ENCODE measurements around the gene OR2D3.
"Not testable (repeated sequence)": the region's sequence is repeated elsewhere in the genome, so short reads cannot be mapped to it uniquely, and the experiment has no call there.

The OR2D3 gene

DNA sequence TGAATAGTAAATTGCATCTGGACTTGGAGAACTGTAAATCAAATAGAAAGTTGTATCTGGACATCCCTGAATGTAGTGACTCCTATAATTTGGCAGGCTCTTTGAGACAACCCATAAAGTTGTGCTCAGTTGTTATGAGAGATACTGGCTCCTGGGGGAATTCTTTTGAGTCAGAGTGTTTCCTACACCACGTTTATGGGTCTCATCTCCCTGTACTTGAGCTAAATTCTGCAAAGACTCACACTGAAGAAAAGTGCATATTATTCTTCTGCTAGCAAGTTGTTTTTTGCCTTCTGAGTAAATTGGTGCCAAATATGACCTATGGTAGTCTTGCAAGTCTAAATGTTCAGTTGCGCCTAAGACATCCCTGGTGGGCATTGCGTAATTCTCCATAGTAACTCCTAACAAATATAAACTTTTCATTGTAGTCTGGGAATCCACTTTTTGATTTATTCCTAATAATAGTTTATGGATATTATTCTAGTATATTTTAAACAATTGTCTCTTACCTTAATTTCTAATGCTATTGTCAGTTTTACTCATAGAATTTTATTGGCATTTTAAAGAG, 10.4 kb downstream of the OR2D3 start:
- DNase-seq = no peak

DNA sequence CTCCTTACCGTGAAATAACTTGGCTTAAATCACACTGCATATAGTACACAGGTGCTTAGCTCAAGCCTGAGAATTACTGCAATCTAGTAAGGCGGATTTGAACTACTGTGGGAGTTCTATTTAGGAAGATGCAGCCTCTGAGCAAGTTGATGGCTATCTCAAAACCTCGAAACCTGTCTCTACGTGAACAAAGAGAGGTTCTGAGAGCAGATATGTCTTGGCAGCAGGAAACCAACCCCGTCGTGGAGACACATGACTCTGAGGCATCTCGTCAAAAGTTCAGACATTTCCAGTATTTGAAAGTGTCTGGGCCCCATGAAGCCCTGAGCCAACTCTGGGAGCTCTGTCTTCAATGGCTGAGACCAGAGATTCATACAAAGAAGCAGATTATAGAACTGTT, 11.3 kb downstream of the OR2D3 start:
- no peak for DNase-seq

DNA sequence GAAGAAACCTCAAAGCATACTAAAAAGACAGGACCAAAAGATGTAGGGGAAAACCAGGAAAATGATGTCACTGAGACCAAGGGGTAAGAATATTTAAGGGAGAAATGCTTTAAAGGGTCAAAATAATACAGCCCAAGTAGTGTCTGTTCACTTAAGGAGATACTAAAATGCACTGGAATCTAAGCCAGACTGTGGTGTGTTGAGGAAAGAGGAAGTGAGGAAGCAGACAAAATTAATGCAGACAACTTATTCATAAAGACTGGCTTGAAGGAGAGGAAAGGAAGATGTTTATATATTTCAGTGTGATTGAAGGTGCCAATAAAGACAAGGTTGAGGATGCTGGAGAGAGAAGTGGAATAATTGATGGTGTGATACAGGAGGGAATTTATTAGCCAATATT, 21.2 kb downstream of the OR2D3 start:
- no peak for DNase-seq

DNA sequence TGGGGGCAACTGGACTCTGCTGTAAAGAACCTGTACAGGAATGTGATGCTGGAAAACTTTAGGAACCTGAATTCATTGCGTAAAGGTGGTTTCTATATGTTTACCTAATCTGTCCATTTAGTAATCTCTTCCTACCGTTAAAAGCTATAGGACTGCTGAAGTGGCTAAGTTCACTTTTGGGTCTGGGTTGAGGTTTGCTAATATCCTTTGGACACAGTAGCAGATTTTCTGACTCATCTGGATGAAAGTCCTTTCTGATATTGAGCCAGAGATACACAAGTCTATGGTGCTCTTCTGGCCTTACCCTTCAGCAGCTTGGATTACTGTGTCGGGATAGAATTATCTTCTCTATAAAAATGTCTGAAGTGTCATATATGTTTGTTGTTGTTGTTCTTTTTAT, 22.3 kb downstream of the OR2D3 start:
- no peak for DNase-seq

DNA sequence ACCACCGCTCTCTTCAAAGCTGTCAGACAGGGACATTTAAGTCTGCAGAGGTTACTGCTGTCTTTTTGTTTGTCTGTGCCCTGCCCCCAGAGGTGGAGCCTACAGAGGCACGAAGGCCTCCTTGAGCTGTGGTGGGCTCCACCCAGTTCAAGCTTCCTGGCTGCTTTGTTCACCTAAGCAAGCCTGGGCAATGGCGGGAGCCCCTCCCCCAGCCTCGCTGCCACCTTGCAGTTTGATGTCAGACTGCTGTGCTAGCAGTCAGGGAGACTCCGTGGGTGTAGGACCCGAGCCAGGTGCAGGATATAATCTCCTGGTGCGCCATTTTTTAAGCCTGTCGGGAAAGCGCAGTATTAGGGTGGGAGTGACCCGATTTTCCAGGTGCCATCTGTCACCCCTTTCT, 33.4 kb downstream of the OR2D3 start:
- DNase-seq = not testable (repeated sequence)

DNA sequence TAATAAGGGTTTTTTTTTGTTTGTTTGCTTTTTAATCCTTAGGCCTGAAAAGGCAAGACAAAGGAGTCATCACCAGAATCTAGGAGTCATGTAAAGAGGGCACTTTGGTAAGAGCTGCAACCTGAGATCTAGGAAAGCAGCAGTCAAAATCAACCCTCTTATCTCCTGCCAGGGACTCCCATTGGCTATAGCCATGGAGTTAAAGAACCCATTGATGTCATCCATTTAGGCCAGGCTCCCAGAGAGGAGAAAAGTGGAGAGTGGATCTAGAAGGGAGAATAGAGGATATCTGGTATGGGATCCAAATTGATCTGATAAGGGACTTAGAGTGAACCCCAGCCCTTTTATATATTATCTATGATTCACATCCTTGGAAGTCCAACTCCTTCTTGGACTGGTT, 41.3 kb downstream of the OR2D3 start:
- DNase-seq = no peak

DNA sequence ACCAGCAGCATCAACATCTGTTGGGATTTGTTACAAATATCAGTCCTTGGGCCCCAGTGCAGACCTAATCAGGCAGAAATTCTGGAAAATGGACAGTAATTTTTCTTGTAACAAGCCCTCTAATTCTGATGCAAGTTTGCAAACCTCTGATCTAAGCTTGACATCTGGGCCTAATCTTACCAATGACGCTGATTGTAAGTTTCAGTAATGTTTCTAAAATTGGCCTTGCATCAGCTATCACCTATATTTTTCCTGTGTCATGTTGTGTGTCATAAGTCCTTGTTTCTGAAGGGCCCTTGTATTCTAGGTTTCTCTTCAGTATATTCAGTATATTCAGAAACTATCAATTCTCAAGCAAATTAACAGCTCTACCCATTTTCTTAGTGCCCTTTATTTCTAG, 41.9 kb downstream of the OR2D3 start:
- no peak for DNase-seq

DNA sequence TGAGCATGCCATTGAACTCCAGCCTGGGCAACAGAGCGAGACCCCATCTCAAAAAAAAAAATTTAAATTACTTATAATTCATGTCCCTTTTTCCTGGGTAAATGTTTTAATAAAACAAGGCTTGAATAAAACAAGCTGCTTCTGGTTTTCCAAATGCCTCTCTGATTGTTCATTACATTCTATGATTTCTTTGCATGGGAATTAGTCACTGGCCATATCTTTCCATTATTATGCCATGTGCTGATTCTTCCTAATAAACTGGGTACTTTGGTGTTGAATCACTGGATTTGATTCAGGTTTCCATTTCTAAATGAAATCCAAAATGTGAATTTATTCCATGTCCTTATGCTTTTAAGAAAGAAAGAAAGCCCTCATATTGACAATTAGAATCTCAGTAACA, 48.0 kb downstream of the OR2D3 start:
- no peak for DNase-seq

DNA sequence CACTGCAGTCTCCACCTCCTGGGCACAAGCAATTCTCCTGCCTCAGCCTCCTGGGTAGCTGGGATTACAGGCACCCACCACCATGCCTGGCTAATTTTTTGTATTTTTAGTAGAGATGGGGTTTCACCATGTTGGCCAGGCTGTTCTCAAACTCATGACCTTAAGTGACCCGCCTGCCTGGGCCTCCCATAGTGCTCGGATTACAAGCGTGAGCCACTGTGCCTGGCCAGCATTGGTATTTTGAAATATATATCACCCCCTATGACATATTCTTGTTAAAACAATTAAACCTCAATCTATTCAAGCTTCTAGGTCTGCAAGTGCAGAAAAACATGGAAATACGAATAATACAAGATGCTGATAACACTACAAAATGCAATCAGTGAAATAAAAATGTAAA, 49.1 kb downstream of the OR2D3 start:
- DNase-seq = not testable (repeated sequence)

Measured in AML-193 (cell line).